22Rv1 (cell line): ENCODE measurements around the gene TRIM10.

Experiments used
- H3K27ac ChIP-seq: fragments of 450-650 bp; 2 replicates; pipeline ENCODE4 v1.5.1; 2017
- ZFX ChIP-seq: fragments of 450-650 bp; IDR thresholded peaks from 2 replicates; pipeline ENCODE4 v1.6.1; 2017; ENCODE audit warnings: antibody characterized with exemption, borderline replicate concordance
- TF ChIP-seq, protein P1 (sequence below): fragments of 450-650 bp; IDR thresholded peaks from 2 replicates; pipeline ENCODE4 v1.5.1; 2017; ENCODE audit warnings: mild to moderate bottlenecking

The TRIM10 gene

DNA sequence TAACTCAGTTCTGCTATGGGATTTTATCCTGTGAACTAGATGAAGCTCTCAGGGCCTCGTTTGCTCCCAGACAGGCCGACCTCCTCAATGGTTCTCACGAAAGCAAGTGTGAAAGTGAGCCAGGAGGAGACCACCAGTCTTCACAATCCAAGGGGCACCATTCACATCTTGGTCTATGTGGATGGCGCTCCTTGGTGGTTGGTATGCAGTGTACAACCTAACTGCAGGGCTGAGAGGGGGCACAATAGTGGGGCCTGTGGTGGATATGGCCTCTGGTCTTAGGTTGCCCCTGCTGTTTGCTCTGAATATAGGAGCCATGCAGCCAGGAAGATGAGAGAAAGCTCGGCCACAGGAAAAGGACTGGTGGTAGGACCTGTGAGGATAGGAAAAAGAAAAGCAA is 27.5 kb upstream of the TRIM10 start:
- TF ChIP-seq, protein P1, sequence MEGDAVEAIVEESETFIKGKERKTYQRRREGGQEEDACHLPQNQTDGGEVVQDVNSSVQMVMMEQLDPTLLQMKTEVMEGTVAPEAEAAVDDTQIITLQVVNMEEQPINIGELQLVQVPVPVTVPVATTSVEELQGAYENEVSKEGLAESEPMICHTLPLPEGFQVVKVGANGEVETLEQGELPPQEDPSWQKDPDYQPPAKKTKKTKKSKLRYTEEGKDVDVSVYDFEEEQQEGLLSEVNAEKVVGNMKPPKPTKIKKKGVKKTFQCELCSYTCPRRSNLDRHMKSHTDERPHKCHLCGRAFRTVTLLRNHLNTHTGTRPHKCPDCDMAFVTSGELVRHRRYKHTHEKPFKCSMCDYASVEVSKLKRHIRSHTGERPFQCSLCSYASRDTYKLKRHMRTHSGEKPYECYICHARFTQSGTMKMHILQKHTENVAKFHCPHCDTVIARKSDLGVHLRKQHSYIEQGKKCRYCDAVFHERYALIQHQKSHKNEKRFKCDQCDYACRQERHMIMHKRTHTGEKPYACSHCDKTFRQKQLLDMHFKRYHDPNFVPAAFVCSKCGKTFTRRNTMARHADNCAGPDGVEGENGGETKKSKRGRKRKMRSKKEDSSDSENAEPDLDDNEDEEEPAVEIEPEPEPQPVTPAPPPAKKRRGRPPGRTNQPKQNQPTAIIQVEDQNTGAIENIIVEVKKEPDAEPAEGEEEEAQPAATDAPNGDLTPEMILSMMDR, result no peak
- no peak for TF ChIP-seq ZFX
- H3K27ac ChIP-seq, result no peak overlapping the region

DNA sequence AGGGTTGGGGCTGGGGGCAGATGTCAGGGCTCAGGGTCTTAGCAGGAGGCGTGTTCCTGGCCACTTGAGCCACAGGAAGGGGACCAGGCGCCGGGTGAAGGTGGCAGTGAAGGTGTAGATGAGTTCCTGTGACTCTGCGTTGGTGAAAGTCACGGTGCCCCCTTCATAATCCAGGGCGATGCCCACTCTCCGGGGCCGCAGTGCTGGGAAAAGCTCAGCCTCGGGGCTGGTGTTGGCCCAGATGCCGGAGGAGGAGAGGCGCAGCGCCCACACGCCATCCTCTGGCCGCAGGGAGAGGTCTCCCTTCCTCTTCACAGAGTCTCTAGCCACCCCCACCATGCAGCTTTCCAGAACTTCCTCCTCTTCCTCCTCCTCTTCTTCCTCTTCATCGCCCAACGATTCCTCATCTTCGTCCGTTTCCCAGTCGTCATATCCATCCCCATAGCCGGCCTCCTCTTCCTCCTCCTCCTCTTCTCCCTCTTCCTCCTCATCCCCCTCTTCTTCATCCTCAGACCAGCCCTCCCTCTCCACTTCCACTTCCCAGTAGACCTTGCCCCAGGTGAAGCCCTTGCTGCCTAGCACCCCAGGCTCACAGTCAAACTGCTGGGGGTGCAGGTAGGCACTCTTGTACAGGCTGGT is 25.0 kb upstream of the TRIM10 start:
- H3K27ac ChIP-seq, result no peak overlapping the region
- no peak for TF ChIP-seq ZFX
- TF ChIP-seq, protein P1, result no peak

DNA sequence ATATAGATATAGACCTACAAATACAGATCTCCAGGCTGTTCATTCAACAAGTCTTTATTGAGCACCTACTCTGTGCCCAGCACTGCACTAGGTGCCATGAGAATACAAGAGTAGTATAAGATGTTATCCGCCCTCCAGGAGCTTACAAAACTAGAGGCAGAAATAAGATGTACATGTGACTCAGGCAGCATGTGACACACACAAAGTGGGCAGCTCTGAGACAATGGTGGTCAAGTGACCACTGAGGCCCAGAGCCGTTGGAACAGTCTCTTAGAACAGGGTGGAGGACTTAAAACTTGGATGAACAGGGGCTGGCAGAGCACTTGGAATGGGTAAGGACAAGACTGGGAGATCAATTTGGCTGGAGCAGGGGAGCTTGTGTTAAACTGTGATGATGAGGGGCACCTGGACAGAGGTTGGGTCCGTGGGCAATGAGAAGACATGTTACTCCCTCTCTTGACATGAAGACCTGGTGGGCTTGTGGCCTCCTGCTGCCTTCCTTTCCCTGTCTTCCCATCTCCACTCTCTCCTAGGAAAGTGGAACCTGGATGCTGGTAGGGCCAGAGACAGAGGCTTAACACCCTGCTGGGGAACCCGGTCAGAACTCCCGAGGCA is 23.5 kb upstream of the TRIM10 start:
- TF ChIP-seq ZFX, result no peak
- TF ChIP-seq, protein P1, result no peak
- no peak overlapping the region for H3K27ac ChIP-seq

DNA sequence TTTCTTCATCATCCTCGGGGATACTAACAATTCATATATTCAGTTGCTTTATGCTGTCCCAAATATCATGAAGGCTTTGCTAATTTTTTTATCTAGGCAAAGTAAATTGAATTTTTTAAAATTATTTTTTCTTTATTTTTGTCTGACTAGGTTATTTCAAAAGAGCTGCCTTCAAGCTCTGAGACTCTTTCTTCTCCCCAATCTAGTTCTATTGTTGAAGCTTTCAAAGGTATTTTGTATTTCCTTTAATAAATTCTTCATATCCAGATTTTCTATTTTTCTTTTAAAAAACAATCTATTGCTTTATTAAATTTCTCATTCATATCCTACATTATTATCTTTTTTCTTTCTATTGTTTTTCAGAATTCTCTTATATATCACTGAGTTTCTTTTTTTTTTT is 19.1 kb upstream of the TRIM10 start:
- H3K27ac ChIP-seq, result no peak overlapping the region
- TF ChIP-seq, protein P1, result no peak
- no peak for TF ChIP-seq ZFX

DNA sequence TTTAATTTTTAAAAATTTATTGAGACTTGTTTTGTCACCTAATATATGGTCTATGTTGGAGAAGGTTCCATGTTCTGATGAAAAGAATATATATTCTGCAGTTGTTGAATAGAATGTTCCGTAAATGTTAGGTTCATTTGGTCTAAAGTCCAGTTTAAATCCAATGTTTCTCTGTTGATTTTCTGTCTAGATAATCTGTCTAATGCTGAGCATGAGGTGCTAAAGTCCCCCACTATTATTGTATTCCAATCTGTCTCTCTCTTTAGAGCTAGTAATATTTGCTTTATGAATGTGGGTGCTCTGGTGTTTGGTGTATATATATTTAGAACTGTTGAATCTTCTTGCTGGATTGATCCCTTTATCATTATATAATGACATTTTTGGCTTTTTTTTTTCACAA is 17.8 kb upstream of the TRIM10 start:
- no peak overlapping the region for H3K27ac ChIP-seq
- no peak for TF ChIP-seq ZFX
- TF ChIP-seq, protein P1, result no peak

DNA sequence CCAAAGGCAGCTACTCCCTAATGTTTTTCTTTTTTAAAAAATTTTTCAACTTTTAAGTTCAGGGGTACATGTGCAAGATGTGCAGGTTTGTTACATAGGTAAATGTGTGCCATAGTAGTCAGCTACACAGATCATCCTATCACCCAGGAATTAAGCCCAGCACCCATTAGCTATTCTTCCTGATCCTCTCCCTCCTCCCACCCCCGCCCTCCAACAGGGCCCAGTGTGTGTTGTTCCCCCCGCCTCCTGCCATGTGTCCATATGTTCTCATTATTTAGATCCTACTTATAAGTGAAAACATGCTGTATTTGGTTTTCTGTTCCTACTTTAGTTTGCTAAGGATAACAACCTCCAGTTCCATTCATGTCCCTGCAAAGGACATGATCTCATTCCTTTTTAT is 14.8 kb upstream of the TRIM10 start:
- H3K27ac ChIP-seq, result no peak overlapping the region
- TF ChIP-seq, protein P1, result no peak
- TF ChIP-seq ZFX, result no peak

DNA sequence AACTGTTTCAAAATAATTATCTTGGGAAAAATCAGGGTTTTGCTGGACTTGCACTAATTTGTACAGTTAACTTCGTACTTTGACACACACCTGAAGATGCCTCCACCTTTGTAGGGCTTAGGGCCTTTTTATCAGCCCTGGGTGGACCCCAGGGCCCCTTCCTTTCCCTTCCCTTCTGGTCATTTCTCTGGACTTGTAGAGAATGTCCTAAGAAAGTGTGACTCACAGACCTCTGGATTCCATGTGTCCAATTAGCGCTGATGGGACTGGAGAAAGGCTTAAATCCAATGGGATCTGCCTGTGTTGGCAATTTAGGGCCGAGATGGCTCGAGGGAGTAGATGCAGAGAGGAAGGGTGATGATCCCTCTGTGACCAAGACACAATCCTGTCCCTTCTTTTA is 11.7 kb upstream of the TRIM10 start:
- TF ChIP-seq ZFX, result no peak
- TF ChIP-seq, protein P1, result no peak
- H3K27ac ChIP-seq, result no peak overlapping the region
